NCI-H2029 treated with DMSO at 0.1 percent for 48 hours (cell line): ENCODE measurements around the gene WWOX.

Experiments used
- DNase-seq: peaks from one replicate; lab custom pipeline; 2025; lab: John Stamatoyannopoulos, UW

WWOX gene

DNA sequence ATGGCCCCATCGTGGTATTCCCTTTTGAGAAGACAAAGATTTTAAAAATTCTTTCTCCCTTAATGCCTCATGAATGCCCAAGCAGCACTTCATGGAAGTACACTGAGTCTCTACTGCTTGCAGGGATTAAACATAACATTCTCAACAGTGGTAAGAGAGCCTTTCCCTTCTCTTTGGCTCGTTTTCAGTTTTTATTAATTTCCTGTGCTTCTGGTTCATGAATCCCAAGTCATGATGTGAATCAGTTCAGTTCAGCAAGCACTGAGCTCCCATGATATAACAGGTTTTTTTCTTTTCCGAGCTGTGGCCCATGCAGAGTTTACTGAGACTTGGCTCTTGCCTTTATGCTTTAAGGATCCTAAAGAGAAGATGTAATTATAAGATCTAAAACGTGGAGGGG, 175.3 kb downstream of the WWOX start:
- no peak for DNase-seq

DNA sequence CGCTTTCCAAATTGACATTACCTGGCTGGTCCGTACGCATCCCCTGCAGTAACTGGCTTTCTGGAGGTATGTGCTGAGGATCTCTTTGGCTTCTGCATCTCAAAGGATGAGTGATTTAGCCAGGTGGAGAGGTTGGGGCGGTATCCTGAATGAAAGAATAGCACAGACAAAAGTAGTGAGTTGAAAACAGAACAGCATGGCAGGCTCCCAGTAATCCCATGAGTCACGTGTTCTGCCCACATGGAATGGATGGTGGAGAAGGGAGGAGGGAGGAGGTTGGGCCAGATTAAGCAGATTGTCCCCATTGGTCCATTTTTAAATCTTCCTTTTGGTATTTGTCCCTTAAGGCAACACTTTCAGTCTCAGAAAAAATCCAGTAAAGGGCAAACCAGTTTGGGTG, 176.0 kb downstream of the WWOX start:
- DNase-seq = no peak

GRCh38 chr16:78277321-78278055, 178.0 kb downstream of the WWOX start:
- no peak for DNase-seq

DNA sequence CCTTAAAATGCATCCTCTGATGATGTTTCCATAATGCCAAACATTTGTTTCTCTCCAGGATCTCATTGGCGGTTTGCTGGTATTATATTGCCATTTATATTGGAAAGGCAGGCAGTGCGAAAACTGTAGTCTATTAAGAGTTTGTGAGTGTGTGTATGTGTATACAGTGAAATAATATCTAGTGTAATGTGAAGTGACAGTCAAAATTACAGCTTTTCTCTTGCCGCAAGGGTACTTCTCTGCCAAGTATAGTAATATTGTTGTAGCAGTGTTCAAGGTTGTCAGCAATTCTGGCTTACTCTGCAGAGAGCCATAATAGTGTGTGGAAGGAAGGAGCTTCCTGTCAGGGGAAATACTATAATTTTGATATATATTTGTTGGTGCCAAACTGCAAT, 178.6 kb downstream of the WWOX start:
- DNase-seq = no peak

- DNase-seq = no peak
These were observed 181.7 kb downstream of the WWOX start for GRCh38 chr16:78281115-78281514.

GRCh38 chr16:78283548-78284251, 184.2 kb downstream of the WWOX start:
- no peak for DNase-seq

DNA sequence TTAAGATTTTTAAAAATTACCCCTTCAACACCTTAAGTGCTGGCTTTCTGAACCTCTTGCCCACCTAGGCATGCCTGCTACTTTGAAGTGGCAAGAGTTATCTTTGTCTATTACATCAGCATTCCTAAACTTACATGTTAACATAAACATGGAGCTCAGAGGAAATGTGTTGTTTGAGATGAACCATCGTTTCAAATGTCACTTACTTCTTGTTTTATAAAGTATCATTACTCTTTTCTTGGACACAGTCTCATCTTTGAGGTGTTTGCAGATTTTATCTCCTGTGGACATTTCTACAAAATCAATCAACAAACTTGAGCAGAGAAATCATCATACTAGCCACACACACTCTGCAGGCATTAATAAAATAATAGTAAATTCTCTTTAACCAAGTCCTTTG, 184.9 kb downstream of the WWOX start:
- no peak for DNase-seq

DNA sequence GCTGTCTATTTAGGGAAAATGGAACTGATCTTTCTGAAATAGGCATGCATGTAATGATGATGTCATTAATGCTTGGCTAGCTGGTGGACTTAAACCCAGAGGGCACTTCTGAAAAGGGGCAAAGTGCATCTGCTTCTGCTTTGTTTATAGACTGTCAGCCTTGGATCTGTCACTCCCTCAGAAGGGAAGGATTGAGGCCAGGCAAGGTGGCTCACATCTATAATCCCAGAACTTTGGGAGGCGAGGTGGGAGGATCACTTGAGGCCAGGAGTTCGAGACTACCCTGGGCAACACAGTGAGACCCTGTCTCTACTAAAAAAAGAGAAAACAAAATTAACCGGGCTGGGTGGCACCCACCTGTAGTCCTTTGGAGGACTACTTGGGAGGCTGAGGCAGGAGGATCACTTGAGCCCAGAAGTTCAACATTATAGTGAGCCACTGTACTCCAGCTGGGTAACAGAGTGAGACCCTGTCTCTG, 185.5 kb downstream of the WWOX start:
- DNase-seq = no peak

GRCh38 chr16:78285437-78285922, 186.0 kb downstream of the WWOX start:
- DNase-seq = no peak

DNA sequence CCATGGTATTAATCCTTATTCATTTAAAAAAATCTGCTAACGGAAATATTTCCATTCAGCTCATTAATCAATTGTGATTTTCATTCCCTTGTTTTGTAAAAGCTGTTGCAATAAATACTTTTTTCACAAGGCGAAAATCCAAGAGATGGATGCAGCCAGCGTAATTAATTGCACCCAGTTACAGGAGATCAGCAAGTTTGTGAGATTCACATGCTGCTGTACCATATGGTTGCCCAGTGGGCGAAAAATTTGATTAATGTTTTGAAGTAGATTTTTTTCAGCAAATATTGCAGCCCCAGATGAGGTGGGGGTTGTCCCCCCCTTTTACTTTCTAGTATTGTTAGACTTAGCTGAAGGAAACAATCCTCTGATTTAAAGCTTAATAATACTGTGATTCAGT, 186.6 kb downstream of the WWOX start:
- no peak for DNase-seq

- DNase-seq = no peak
These were observed 189.4 kb downstream of the WWOX start for GRCh38 chr16:78288888-78289287.

DNA sequence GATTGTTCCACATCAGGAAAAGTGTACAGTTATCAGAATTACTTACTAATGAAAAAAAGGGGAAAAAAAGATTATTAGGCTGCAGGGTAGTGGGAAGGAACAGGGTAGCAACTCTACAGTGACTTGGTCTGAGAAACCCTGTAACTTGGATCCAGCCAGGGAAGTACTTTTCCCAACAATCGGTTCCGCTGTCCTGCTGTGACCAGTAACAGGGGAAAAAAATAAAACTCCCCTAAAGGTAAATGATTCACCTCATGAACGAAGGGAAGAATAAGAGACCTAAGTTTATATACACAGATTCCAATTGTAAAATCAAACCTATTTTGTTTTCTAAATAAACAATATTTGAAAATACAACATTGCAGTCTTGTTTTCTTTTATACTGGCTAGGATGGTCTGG, 189.9 kb downstream of the WWOX start:
- no peak for DNase-seq

DNA sequence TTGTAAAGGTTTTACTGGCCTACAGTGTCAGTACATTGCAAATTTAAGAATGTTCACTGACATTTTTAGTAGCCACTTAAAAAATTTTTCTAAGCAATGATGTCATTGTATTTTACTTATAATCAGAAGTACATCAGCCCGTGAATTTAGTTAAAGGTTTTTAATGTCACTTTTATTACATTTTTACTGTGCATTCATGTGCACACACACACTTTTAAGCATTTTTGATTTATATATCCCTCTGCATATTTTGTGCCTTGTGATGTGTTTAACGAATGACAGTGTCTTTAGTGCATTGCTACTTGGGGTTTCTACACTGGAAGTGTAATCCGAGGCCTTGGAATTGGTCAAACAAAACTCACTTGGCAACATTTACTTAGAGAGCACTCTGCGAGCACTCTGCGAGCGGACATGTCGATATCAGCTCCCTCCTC, 190.4 kb downstream of the WWOX start:
- no peak for DNase-seq

- no peak for DNase-seq
These were observed 190.9 kb downstream of the WWOX start for GRCh38 chr16:78290395-78290794.

- no peak for DNase-seq
These were observed 191.6 kb downstream of the WWOX start for GRCh38 chr16:78290872-78291591.

GRCh38 chr16:78291604-78292003, 192.2 kb downstream of the WWOX start:
- DNase-seq = no peak

- no peak for DNase-seq
These were observed 192.8 kb downstream of the WWOX start for GRCh38 chr16:78292086-78292843.

- DNase-seq = no peak
These were observed 193.5 kb downstream of the WWOX start for GRCh38 chr16:78292844-78293380.

GRCh38 chr16:78294538-78295225, 195.2 kb downstream of the WWOX start:
- DNase-seq = no peak

DNA sequence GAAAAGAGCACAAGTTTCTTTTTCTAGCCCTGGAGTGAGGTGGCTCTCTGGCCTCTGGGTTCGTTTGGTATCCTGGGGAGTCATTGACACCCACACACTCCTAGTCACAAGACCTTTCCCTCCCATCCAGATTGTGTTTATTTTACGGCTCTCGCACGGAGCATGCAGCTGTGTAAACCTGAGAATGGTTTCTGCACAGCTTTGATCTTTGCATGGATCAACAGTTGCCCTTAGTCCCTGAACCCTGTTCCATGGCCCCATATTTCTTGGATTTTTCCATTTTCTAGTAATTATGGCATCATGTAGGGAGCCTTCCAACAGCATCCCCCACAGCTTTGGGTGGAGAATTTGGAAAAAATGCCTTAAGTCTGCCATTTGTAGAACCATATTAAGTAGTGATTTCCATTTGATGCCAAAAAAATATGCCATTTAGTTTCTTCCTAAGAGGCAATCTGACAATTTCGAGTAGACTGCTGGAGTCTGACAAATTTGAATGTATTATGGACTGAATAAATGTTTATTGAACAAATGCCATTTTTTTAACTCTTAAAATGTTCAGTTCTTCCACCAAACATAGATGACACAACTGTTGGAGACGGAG, 197.7 kb downstream of the WWOX start:
- no peak for DNase-seq

- no peak for DNase-seq
These were observed 199.5 kb downstream of the WWOX start for GRCh38 chr16:78298986-78299385.
